ENCODE results near the gene RNF207. TPM values are rescaled to one million over a fixed set of nuclear protein-coding genes. Genes with fewer than 3 reads are reported as not detected.
A peak's percentile ranks its signal among the peaks of the same experiment; 100 is the strongest.

The RNF207 gene
- total and polyA plus RNA-seq, 2 of the 13 experiments (the other 11 are each of a cell fraction or from before 2014, with no cell fraction given): 9.8 to 15.9 TPM

GRCh38 chr1:6163191-6163972 lies 42.5 kb upstream of the RNF207 start:
- no peak for DNase-seq (ENCODE audit: low spot score)
- FAIRE-seq: no peak
- no peaks in the 10 kb centered on the region for H3K79me2 ChIP-seq (ENCODE audit: insufficient read depth, low read length)
- 29% methylated on average over 6 of the region's 15 CpGs for WGBS (ENCODE audit: low lambda C conversion rate)
- no peak for ATAC-seq
- H3K9me3 ChIP-seq (ENCODE audit: low read length): no peaks in the 10 kb centered on the region
- H3K27ac ChIP-seq (ENCODE audit: extremely low read length, insufficient read depth, low read length): no peak overlapping the region
- peaks cover 2% of the 10 kb centered on the region for H3K4me1 ChIP-seq (ENCODE audit: insufficient read depth, low read length)
- in situ Hi-C loops (cut with HindIII; ENCODE audit: extremely low pct_ligation_motif_present, low pct_unique_long_range_greater_than_20kb): no loop called here
- no peak overlapping the region for H3K4me3 ChIP-seq (replicated peaks in 1 of 3; ENCODE audit: insufficient read depth in 1 of 3, low read depth in 2 of 3, low read length in 3 of 3)
- ChIA-PET POLR2A (no interaction called here), CTCF (ENCODE audit: low intra/inter-chr PET ratio, low total read pairs) (no interaction called here)
- peaks cover 13% of the 10 kb centered on the region; the same call in 1 of the 2 replicates for H4K20me1 ChIP-seq (ENCODE audit: insufficient read depth, low read length)
- H3K36me3 ChIP-seq (replicated peaks in 1 of 2; ENCODE audit: control insufficient read depth in 1 of 2, insufficient read depth in 2 of 2, low read length in 2 of 2): no peaks in the 10 kb centered on the region
- no peak overlapping the region for H2AFZ ChIP-seq (ENCODE audit: low read length)
- H3K27me3 ChIP-seq (ENCODE audit: control insufficient read depth in 1 of 2, insufficient read depth in 2 of 2, low read length in 2 of 2): peaks cover 22 to 82% of the 10 kb centered on the region in 2 experiments
- H3K4me2 ChIP-seq (ENCODE audit: low read depth, low read length): no peak overlapping the region
- intact Hi-C loops (cut with micrococcal nuclease; ENCODE audit: unreplicated experiment): no loop called here
- TF ChIP-seq ZKSCAN8 (CRISPR knock-in tag; IDR thresholded peaks at IDR 0.05; ENCODE audit: borderline replicate concordance) (no peak), ZNF768 (CRISPR knock-in tag; IDR thresholded peaks at IDR 0.05) (0 out of 2 replicates have a peak, but pooled peaks have one; percentile 5)
- H3K9ac ChIP-seq (ENCODE audit: insufficient read depth, low read depth, low read length): no peak overlapping the region
- no TSS peak for BruUV-seq (replicated peaks)

GRCh38 chr1:6163973-6164617 lies 41.8 kb upstream of the RNF207 start:
- in situ Hi-C loops (cut with HindIII; ENCODE audit: extremely low pct_ligation_motif_present, low pct_unique_long_range_greater_than_20kb): no loop called here
- intact Hi-C loops (cut with micrococcal nuclease; ENCODE audit: unreplicated experiment): no loop called here
- WGBS (ENCODE audit: low lambda C conversion rate): 41% methylated on average over 17 of the region's 19 CpGs
- TF ChIP-seq GMEB1 (CRISPR knock-in tag; IDR thresholded peaks at IDR 0.05; ENCODE audit: borderline replicate concordance) (no peak), ZNF879 (CRISPR knock-in tag; IDR thresholded peaks at IDR 0.05) (no peak), CREB1 (IDR thresholded peaks at IDR 0.05) (no peak), CREB1 (CRISPR knock-in tag; IDR thresholded peaks at IDR 0.05) (no peak), CBX1 (IDR thresholded peaks at IDR 0.05; ENCODE audit: low read depth) (no peak), SRSF4 (IDR thresholded peaks at IDR 0.05; ENCODE audit: low read depth, low read length, poor library complexity, severe bottlenecking) (no peak), SAFB2 (CRISPR knock-in tag; IDR thresholded peaks at IDR 0.05; ENCODE audit: borderline replicate concordance, low read depth) (no peak), ZNF367 (CRISPR knock-in tag; IDR thresholded peaks at IDR 0.05; ENCODE audit: borderline replicate concordance) (no peak), HOXA5 (CRISPR knock-in tag; IDR thresholded peaks at IDR 0.05) (no peak), ZSCAN30 (CRISPR knock-in tag; IDR thresholded peaks at IDR 0.05) (no peak), FOXM1 (CRISPR knock-in tag; IDR thresholded peaks at IDR 0.05) (no peak), ZBTB10 (CRISPR knock-in tag; IDR thresholded peaks at IDR 0.05; ENCODE audit: borderline replicate concordance) (no peak)

More at GRCh38 chr1:6163973-6164617, 41.8 kb upstream of the RNF207 start:
- Histone ChIP-seq H3K4me3 (replicated peaks in 1 of 3; ENCODE audit: insufficient read depth in 1 of 3, low read depth in 2 of 3, low read length in 3 of 3) (no peak overlapping the region), H4K20me1 (ENCODE audit: insufficient read depth, low read length) (peaks cover 13% of the 10 kb centered on the region; the same call in 1 of the 2 replicates), H3K27ac (ENCODE audit: extremely low read length, insufficient read depth, low read length) (no peak overlapping the region), H2AFZ (ENCODE audit: low read length) (no peak overlapping the region), H3K36me3 (replicated peaks in 1 of 2; ENCODE audit: control insufficient read depth in 1 of 2, insufficient read depth in 2 of 2, low read length in 2 of 2) (no peaks in the 10 kb centered on the region), H3K9me3 (ENCODE audit: low read length) (no peaks in the 10 kb centered on the region), H3K27me3 (ENCODE audit: control insufficient read depth in 1 of 2, insufficient read depth in 2 of 2, low read length in 2 of 2) (peaks cover 24 to 89% of the 10 kb centered on the region in 2 experiments), H3K4me1 (ENCODE audit: insufficient read depth, low read length) (no peaks in the 10 kb centered on the region), H3K4me2 (ENCODE audit: low read depth, low read length) (no peak overlapping the region), H3K9ac (ENCODE audit: insufficient read depth, low read depth, low read length) (no peak overlapping the region), H3K79me2 (ENCODE audit: insufficient read depth, low read length) (no peaks in the 10 kb centered on the region)
- DNase-seq (ENCODE audit: low spot score) (no peak), ATAC-seq (no peak), FAIRE-seq (no peak)
- CTCF ChIA-PET (ENCODE audit: low intra/inter-chr PET ratio, low total read pairs): no interaction called here
- POLR2A ChIA-PET: no interaction called here
- no TSS peak for BruUV-seq (replicated peaks)
